PC-3 (cell line): ENCODE data around the gene ZNF423. TPM values are rescaled to one million over a fixed set of nuclear protein-coding genes. Genes with fewer than 3 reads are reported as not detected.

ENCODE experiments used
- ATAC-seq: fragments of 200-7000 bp; cut with Tn5 transposase; 2 replicates; pipeline ENCODE4 v1.9.1; 2020; ENCODE audit warnings: mild to moderate bottlenecking, moderate library complexity
- BruUV-seq: library from RNA; stranded (reverse); fragments of 400-500 nt; replicated peaks from 2 replicates; lab custom pipeline; 2021; lab: Mats Ljungman, UMichigan
- CTCF ChIA-PET: fragments of 300-600 bp; sonication (Branson Sonifier 250); formaldehyde crosslinking; loops from one replicate; lab custom pipeline; 2022; ENCODE audit warnings: antibody characterized with exemption; lab: Charles Lee
- POLR2A ChIA-PET: fragments of 300-600 bp; sonication (Branson Sonifier 250); formaldehyde crosslinking; loops from one replicate; lab custom pipeline; 2022; ENCODE audit warnings: antibody characterized with exemption; ENCODE audit not compliant: unreplicated experiment; lab: Charles Lee
- DNase-seq: peaks from one replicate; pipeline ENCODE4 v3.0.0-alpha.2; 2015
- H2AFZ ChIP-seq: fragments of 300-600 bp; sonication (generic); 2 replicates; pipeline ENCODE4 v1.6.0; 2016; ENCODE audit warnings: antibody characterized with exemption, low read length
- H3F3A ChIP-seq: fragments of 300-600 bp; sonication (generic); one replicate; pipeline ENCODE4 v1.6.0; 2017; ENCODE audit warnings: antibody characterized with exemption, low read length, control low read depth, mild to moderate bottlenecking; ENCODE audit not compliant: unreplicated experiment
- H3K27ac ChIP-seq: fragments of 300-600 bp; sonication (generic); 2 replicates; pipeline ENCODE4 v1.5.1; 2016; ENCODE audit warnings: mild to moderate bottlenecking, low read length
- H3K27me3 ChIP-seq: fragments of 300-600 bp; sonication (generic); 2 replicates; pipeline ENCODE4 v1.6.1; 2016; ENCODE audit warnings: low read length, mixed read lengths
- H3K36me3 ChIP-seq: fragments of 300-600 bp; sonication (generic); 2 replicates; pipeline ENCODE4 v1.6.1; 2016; ENCODE audit warnings: low read depth, mixed run types, low read length, mixed read lengths
- H3K4me1 ChIP-seq: fragments of 300-600 bp; sonication (generic); 2 replicates; pipeline ENCODE4 v1.5.1; 2016; ENCODE audit warnings: low read length; ENCODE audit not compliant: insufficient read depth
- H3K4me2 ChIP-seq: fragments of 300-600 bp; sonication (generic); 2 replicates; pipeline ENCODE4 v1.6.0; 2016; ENCODE audit warnings: low read length
- H3K4me3 ChIP-seq: fragments of 300-600 bp; sonication (generic); 2 replicates; pipeline ENCODE4 v1.5.1; 2016; ENCODE audit warnings: mild to moderate bottlenecking, low read length, mixed read lengths
- H3K79me2 ChIP-seq: fragments of 300-600 bp; sonication (generic); 2 replicates; pipeline ENCODE4 v1.6.1; 2017; ENCODE audit warnings: low read length, mixed read lengths
- H3K9ac ChIP-seq: fragments of 300-600 bp; sonication (generic); 2 replicates; pipeline ENCODE4 v1.6.0; 2016; ENCODE audit warnings: mild to moderate bottlenecking, low read length
- H3K9me2 ChIP-seq: fragments of 300-600 bp; sonication (generic); replicated peaks from 2 replicates; pipeline ENCODE4 v1.6.1; 2016; ENCODE audit warnings: mixed run types, low read length, mixed read lengths
- H3K9me3 ChIP-seq: fragments of 300-600 bp; sonication (generic); 2 replicates; pipeline ENCODE4 v1.6.1; 2016; ENCODE audit warnings: low read length, mixed read lengths
- H4K20me1 ChIP-seq: fragments of 300-600 bp; sonication (generic); 2 replicates; pipeline ENCODE4 v1.6.1; 2016; ENCODE audit warnings: low read length, mixed read lengths
- EZH2 ChIP-seq: fragments of 300-600 bp; sonication (generic); IDR thresholded peaks from one replicate; pipeline ENCODE4 v1.6.1; 2017; ENCODE audit warnings: antibody characterized with exemption, mild to moderate bottlenecking, low read length; ENCODE audit not compliant: unreplicated experiment
- EZH2phosphoT487 ChIP-seq: fragments of 300-600 bp; sonication (generic); IDR thresholded peaks from 2 replicates; pipeline ENCODE4 v1.6.1; 2018; ENCODE audit warnings: mild to moderate bottlenecking, antibody characterized with exemption, low read length, borderline replicate concordance
- intact Hi-C: fragments of 100-400 bp; cut with micrococcal nuclease; formaldehyde crosslinking; loops from 2 replicates; pipeline ENCODE4 v1.9.0; 2023
- total RNA-seq: library from RNA; depleted of rRNA; stranded (reverse); fragments of >200 nt; gene quantifications from 2 replicates; pipeline ENCODE4 v1.2.3, GENCODE V29; 2014
- TF ChIP-seq, protein P1 (sequence below): fragments of 300-600 bp; sonication (generic); conservative IDR thresholded peaks from 2 replicates; pipeline ENCODE4 v1.5.1; 2017; ENCODE audit warnings: antibody characterized with exemption, low read depth, mild to moderate bottlenecking, low read length

Gene ZNF423
- total RNA-seq, 1 experiment from 2014 or later = not detected

DNA sequence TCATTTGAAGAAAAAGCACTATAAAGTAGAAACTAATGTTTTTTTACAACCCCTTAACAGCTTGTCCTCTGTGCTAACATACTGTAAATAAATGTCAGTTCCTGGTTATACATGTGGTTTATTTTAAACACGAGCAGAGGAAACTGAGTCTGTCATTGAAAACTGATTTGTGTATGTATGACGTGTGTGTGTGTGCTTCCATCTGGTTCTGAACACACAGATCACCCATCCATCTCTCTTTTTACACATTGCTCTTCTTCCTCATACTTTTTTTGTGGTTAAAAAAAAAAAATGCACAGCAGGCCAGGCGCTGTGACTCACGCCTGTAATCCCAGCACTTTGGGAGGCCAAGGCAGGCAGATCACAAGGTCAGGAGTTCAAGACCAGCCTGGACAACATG, 49.5 kb downstream of the ZNF423 start:
- DNase-seq = no peak
- Histone ChIP-seq H3K27ac (no peak overlapping the region), H3K9ac (no peak overlapping the region), H3K4me3 (no peak overlapping the region), H3K4me1 (no peaks in the 10 kb centered on the region), H2AFZ (no peak overlapping the region), H3K27me3 (peaks cover 7% of the 10 kb centered on the region), H3F3A (no peaks in the 10 kb centered on the region), H3K4me2 (no peak overlapping the region), H3K79me2 (no peaks in the 10 kb centered on the region), H3K9me3 (no peaks in the 10 kb centered on the region), H4K20me1 (no peaks in the 10 kb centered on the region), H3K9me2 (no peaks in the 10 kb centered on the region), H3K36me3 (no peaks in the 10 kb centered on the region)
- ATAC-seq = no peak
- TF ChIP-seq EZH2phosphoT487 (no peak), EZH2 (no peak)
- TF ChIP-seq, protein P1, sequence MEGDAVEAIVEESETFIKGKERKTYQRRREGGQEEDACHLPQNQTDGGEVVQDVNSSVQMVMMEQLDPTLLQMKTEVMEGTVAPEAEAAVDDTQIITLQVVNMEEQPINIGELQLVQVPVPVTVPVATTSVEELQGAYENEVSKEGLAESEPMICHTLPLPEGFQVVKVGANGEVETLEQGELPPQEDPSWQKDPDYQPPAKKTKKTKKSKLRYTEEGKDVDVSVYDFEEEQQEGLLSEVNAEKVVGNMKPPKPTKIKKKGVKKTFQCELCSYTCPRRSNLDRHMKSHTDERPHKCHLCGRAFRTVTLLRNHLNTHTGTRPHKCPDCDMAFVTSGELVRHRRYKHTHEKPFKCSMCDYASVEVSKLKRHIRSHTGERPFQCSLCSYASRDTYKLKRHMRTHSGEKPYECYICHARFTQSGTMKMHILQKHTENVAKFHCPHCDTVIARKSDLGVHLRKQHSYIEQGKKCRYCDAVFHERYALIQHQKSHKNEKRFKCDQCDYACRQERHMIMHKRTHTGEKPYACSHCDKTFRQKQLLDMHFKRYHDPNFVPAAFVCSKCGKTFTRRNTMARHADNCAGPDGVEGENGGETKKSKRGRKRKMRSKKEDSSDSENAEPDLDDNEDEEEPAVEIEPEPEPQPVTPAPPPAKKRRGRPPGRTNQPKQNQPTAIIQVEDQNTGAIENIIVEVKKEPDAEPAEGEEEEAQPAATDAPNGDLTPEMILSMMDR = no peak
- ChIA-PET POLR2A (no interaction called here), CTCF (no interaction called here)
- intact Hi-C loops = no loop called here
- no TSS peak for BruUV-seq

DNA sequence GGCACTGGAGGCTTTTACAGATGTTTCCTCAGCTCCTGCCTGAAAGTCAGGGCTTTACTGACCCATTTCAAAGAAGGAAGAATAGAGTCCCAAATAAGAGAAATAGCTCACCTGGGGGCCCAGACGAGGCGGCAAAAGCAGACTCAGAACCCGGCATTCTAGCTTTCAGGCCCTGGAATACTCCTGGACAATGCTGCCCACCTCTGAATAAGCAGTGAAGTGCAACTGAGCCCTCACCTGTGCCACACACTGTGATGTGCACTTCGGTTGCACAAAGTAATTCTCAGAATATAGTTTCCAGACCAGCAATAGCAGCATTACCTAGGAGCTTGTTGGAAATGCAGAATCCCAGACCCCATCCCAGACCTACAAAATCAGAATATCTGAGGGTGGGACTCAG, 54.6 kb downstream of the ZNF423 start:
- no peaks in the 10 kb centered on the region for H3K9me2 ChIP-seq
- CTCF ChIA-PET = no interaction called here
- BruUV-seq = no TSS peak
- H3K4me2 ChIP-seq = no peak overlapping the region
- H4K20me1 ChIP-seq = no peaks in the 10 kb centered on the region
- 0 out of 2 replicates have a peak, but pooled peaks cover 6% of the 10 kb centered on the region for H3K27me3 ChIP-seq
- no peaks in the 10 kb centered on the region for H3F3A ChIP-seq
- no peaks in the 10 kb centered on the region for H3K79me2 ChIP-seq
- H3K4me1 ChIP-seq = no peaks in the 10 kb centered on the region
- ATAC-seq (no peak), DNase-seq (no peak)
- no peak overlapping the region for H3K27ac ChIP-seq
- intact Hi-C loops = no loop called here
- TF ChIP-seq EZH2 (no peak), EZH2phosphoT487 (no peak)
- TF ChIP-seq, protein P1 = no peak
- H2AFZ ChIP-seq = no peak overlapping the region
- H3K4me3 ChIP-seq = no peak overlapping the region
- no peaks in the 10 kb centered on the region for H3K9me3 ChIP-seq
- H3K36me3 ChIP-seq = no peaks in the 10 kb centered on the region
- H3K9ac ChIP-seq = no peak overlapping the region
- POLR2A ChIA-PET = no interaction called here

DNA sequence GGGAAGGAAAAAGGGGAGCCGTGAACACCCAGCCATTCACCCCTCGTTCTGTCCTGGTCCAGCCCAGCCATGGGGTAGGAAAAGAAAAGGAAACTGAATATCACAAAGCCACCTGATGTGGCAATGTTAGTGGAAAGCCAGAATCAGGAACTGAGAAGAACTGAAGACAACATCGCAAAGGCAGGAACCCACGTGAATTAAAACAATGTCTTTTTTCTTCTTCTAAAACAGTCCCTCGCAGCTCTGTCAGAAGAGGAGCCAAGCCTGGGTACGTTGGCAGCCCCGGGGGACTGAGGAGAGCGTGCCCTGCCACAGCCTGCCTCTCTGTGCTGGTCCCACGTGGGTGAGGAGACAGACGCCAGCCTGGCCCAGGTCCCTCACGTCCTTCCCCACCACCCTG, 55.0 kb downstream of the ZNF423 start:
- BruUV-seq = no TSS peak
- no peak for DNase-seq
- Histone ChIP-seq H3F3A (no peaks in the 10 kb centered on the region), H3K9me3 (no peaks in the 10 kb centered on the region), H3K36me3 (no peaks in the 10 kb centered on the region), H3K4me1 (no peaks in the 10 kb centered on the region), H3K4me2 (no peak overlapping the region), H3K27ac (no peak overlapping the region), H3K9ac (no peak overlapping the region), H3K9me2 (no peaks in the 10 kb centered on the region), H3K79me2 (no peaks in the 10 kb centered on the region), H2AFZ (no peak overlapping the region), H3K4me3 (no peak overlapping the region), H4K20me1 (no peaks in the 10 kb centered on the region), H3K27me3 (0 out of 2 replicates have a peak, but pooled peaks cover 6% of the 10 kb centered on the region)
- ATAC-seq = no peak
- intact Hi-C loops = no loop called here
- ChIA-PET POLR2A (no interaction called here), CTCF (no interaction called here)
- TF ChIP-seq, protein P1 = no peak
- no peak for TF ChIP-seq EZH2
- no peak for TF ChIP-seq EZH2phosphoT487
